GM12865 (cell line): Measurements from ENCODE around the gene SLC34A1.

Experiments used
- DNase-seq: peaks from one replicate; pipeline ENCODE4 v3.0.0; 2010; ENCODE audit warnings: low read depth
- H3K4me3 ChIP-seq: 2 replicates; pipeline ENCODE4 v1.5.1; 2011; ENCODE audit warnings: mild to moderate bottlenecking, low read depth, low read length, control low read depth
- TF ChIP-seq, protein P1 (sequence below): IDR thresholded peaks from 2 replicates; pipeline ENCODE4 v1.5.1; 2011; ENCODE audit warnings: low read length, control low read depth, low read depth, inconsistent platforms; ENCODE audit not compliant: insufficient read depth; ENCODE audit errors: missing control alignments

Gene SLC34A1

DNA sequence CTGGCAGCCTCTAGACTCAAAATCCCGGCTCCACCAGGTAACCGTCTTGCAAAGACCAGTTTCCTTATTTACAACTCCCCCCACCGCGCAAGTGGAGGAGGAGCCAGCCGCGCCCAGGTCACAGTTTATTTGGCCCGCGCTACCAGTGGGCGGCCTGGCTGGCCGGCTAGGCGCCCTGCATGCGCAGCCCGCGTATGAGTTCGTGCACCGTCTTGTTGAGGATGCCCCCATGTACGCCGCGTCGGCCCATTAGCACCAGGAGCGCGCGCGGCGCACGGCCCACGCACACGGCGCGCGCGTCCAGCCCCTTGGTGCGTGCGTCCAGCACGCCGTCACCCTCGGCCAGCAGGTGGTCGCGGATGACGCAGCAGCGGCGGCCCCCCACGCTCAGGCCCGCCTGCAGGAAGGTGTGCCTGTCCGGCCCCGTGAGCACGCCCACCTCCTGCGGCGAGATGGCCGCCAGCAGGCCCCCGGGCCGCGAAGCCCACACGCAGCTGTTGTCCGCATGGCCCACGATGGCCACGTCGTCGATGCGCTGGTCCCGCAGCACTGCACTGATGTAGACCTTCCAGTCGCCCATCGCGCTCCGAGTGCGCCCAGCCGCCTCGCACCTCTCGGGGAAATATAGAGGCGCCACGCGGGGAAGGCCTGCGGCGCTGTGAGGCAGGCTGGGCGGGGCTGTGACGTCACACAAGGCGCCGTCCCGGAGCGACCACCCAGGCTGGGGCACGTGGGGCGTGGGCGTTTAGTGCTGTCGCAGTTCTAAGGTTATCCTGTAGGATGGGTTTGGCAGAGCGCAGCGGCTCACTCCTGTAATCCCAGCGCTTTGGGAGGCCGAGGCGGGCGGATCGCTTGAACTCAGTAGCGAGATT lies 16.0 kb downstream of the SLC34A1 start, which contains the start of gene PFN3:
PFN3 (minus strand) TSS at position 665 of the 872 bp plus-strand sequence; CDS start at position 580, 85 bp downstream.
- no peak for DNase-seq
- TF ChIP-seq, protein P1, sequence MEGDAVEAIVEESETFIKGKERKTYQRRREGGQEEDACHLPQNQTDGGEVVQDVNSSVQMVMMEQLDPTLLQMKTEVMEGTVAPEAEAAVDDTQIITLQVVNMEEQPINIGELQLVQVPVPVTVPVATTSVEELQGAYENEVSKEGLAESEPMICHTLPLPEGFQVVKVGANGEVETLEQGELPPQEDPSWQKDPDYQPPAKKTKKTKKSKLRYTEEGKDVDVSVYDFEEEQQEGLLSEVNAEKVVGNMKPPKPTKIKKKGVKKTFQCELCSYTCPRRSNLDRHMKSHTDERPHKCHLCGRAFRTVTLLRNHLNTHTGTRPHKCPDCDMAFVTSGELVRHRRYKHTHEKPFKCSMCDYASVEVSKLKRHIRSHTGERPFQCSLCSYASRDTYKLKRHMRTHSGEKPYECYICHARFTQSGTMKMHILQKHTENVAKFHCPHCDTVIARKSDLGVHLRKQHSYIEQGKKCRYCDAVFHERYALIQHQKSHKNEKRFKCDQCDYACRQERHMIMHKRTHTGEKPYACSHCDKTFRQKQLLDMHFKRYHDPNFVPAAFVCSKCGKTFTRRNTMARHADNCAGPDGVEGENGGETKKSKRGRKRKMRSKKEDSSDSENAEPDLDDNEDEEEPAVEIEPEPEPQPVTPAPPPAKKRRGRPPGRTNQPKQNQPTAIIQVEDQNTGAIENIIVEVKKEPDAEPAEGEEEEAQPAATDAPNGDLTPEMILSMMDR = no peak
- H3K4me3 ChIP-seq = no peak within 1 kb of the TSS

DNA sequence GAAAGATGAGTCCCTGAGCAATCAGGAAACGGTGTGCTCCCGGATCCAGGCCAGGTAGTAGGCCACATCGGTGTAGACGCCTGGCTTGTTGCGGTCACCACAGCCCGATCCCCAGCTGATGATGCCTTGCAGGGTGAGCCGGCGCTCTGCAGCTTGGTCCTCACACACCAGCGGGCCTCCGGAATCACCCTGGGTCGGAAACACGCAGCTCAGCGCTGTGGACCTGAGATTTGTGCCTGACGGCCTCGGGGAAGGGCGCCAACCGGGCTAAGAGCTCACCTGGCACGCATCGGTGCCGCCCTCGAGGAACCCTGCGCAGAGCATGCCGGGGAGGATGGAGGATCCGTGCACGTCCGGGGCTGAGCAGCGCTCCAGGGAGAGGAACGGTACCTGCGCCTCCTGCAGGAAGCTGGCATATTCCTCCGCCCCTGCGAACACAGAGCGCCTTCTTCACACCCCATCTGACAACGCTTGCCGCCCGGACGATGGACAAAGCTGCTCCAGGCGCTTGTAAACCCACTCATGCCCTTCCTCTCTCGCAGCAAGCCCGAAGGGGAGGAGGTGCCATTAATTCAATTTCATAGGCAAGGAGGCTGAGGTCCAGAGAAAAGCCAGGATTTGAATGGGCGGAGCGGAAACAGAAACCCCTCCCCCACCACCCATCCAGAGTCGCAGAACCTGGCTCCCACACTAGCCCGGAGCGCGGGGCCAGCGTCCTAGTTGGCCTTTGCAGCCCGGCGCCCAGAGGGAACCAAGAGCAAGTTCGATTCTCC lies 18.2 kb downstream of the SLC34A1 start:
- TF ChIP-seq, protein P1 = peak; percentile 40
- peak overlapping the region; percentile 87 for H3K4me3 ChIP-seq
- DNase-seq = peak; percentile 74

DNA sequence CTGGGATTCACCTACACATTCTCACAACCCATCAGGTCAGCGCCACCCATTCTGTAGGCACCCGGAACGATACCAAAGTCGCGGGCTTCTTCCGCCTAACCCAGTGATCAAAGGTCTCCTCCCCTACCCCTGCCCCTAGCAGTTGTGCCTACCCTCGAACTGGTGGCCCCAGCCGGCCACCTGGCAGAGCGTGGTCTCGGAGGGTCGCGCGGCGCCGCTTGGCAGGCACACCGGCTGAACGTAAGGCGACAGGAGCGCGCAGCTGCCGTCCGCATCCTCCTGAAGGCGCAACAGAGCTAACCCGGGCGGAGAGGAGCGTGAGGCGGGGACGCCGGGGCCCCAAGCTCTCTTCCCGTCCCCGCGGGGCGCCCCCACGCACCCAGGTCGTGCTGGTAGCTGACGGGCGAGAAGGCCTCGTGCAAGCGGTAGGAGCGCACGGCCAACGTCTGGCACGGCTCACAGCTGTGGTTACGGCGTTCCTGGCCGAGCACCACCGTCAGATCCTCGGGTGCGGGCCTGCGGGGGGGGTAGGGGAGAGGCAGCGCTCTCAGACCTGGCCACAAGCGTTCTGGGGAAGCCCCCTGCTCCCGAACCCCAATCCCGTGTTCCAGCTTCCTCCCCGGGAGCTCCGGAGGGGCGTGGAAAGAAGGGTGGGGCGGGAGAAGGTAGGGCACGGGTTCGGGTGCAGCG lies 19.0 kb downstream of the SLC34A1 start:
- peak overlapping the region; percentile 87 for H3K4me3 ChIP-seq
- TF ChIP-seq, protein P1 = no peak
- DNase-seq = peak; percentile 55

DNA sequence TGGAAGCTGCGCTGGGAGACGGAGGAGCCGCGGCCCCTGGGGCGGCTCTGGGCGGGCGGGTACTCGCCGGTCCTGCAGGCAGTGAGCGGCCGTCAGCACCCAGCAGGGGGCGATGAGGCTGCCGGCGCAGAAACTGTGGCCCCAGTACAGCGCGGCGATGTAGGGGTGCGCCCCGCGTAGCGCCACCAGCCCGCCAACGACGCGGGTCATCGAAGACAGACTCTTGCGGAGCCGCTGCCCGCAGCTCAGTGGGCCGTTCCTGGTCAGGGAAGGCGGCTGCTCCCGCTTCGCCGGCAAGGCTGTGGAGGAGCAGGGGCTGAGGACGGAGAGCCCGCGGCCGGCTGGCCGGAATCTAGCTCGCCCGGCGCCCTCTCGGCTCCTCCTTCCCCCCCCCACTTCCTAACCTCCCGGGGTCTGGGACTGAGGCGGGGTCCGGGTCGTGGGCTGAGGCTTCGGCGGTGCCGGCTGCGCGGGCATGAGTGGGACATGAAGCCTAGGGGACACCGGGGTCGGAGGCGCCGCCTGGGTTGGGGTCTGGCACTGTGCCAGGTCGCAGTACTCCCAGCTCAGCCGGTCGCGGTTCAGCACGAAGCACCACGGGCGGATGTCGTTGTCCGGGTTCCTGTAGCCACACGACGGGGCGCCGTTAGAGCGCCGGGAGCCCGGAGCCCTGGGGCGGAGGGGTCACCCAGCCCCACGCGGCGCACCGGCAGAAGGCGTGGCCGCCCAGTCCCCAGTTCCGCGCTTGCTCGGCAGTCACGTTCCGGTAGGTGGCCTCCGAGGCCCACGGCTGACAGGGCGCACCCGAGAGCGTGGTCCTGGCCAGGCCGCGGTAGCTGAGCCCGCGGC lies 19.8 kb downstream of the SLC34A1 start:
- DNase-seq = peak; percentile 94
- H3K4me3 ChIP-seq = peak overlapping the region; percentile 87
- TF ChIP-seq, protein P1 = peak; percentile 91

DNA sequence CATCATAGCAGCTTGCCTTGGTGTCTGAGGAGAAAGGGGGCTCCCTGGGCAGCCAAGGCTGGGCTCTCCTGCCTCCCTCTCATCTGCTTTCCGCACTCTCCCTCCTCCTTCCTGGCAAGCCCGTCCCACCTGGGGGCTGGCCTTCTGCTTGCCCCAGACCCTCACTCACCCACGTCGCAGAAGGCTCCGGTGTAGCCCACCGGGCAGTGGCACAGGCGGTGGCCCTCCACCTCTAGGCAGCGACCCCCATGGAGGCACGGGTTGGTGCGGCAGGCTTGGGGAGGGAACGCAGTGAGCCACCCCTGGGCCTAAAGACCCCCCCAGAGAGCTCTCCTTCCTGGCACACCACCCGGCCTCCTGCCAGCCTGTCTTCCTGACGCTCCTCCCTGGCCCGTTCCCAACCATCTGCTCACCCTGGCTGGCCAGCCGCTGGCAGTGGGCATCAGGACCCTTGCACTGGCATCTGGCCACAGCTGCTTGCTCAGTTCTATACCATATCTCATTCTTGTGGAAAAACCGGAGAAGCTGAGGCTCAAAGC lies 20.5 kb downstream of the SLC34A1 start:
- H3K4me3 ChIP-seq = peak overlapping the region; percentile 87
- no peak for DNase-seq
- TF ChIP-seq, protein P1 = no peak
